Stimulated activated CD4-positive, alpha-beta T cell treated with anti-CD3 and anti-CD28 coated beads, Interleukin-2, amount 100 ng/mL, for 24 hours (primary cell): ENCODE data around the gene GLT1D1.
"Not testable (repeated sequence)": the region's sequence is repeated elsewhere in the genome, so short reads cannot be mapped to it uniquely, and the experiment has no call there.

Source experiments
- DNase-seq, 2 donors: peaks; one replicate each; pipeline ENCODE4 v3.0.0-alpha.2; 2020

The GLT1D1 gene

DNA sequence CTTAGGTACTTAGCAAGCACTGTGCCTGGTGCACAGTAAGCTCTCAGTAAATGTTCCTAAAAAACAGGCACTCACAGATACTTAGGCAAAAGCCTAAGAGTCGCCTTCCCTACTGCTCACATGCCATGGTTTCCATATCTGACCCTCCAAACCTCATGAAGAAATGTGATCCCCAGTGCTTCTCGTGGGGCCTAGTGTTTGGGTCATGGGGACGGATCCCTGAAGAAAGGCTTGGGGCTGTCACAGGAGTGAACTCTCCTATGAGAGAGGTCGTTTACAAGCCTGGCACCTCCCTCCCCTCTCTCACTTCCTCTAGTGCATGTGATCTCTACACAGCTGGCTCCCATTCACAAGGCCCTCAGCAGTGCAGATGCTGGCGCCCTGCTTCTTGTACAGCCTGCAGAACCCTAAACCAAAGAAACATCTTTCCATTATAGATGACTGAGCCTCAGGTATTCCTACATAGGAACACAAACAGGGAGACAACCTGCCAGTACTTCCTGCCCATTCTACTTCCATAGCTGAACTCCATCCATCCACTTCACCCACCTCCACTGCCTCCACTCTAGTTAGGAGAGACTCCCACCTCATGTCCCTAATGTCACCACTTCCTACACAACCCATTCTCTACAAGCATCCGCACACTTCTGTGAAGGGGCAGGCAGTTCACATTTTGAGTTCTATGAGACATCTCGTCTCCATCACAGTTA lies 32.4 kb upstream of the GLT1D1 start:
- DNase-seq, result no peak

DNA sequence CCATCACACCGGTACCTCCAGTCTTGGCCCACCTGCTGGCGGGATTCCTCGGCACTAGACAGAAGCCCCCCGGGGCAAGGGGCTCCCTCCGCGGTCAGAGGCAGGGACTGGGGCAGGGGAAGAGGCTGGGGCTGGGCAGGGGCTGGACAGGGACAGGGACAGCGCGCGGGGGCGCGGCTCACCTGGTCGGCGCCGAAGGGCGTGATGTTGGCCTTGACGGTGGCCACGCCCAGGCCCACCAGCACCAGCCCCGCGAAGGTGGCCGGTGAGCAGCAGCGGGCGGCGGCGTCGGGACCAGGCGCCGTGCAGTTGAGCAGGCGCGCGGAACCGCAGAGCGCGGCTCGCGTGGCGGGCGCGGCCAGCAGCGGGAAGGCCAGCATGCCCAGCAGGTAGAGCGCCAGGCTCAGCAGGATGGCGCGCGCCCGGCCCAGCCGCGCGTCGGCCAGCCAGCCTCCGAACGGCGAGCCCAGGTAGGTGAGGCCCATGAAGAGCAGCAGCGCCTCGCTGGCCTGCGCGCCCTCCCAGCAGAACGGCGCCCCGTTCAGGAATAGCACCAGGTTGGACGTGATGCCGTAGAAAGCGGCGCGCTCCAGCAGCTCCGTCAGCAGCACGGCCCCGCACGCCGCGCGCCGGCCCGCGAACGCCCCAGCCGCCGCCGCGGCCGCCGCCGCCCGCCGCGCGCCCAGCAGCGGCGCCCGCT lies 29.9 kb upstream of the GLT1D1 start:
- peak in 1 of 2 donors; percentile 39 for DNase-seq

DNA sequence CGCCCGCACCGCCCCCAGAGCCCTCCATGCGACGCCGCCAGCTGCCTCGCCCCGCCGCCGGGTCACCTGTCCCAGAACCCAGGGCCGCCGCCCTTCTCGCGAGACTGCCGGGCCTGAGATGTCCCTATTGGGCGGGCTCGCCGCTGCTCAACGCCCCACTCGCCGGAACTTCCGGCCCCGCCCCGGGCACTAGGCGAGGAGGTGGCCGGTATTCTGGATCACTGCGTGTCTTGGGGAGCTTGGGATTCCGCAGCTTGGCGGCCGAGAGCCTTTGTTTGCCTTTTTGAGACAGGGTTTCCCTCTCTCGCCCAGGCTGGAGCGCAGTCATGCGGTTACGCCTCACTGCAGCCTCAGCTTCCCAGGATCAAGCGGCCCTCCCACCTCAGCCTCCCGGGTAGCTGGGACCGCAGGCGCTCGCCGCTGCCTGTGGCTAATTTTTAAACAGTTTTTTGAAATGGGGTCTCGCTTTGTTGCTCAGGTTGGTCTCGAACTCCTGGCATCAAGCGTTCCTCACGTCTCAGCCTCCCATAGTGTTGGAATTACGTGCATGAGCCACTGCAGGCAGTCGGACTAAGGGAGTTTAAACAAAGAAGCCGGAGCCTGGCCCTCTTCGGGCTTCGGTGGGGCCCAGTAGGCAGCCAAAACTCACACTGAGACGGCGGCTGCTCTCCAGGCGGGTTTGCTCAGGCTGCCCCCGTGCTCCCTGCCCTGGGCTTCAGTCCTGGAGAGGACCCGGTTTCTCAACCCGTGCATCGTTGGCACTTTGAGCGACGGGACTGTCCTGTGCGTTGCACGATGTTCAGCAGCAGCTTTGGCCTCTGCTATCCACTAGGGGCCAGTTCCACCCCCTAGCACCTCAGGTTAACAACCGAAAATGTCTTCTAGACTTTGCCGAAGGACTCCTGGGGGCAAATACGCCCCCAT lies 29.1 kb upstream of the GLT1D1 start, which contains the start of gene SLC15A4:
TSS of gene SLC15A4 (minus strand) at position 43 of the 924 bp plus-strand sequence. CDS start at position 28, 15 bp downstream.
- peak; percentile 93 to 97 for DNase-seq

DNA sequence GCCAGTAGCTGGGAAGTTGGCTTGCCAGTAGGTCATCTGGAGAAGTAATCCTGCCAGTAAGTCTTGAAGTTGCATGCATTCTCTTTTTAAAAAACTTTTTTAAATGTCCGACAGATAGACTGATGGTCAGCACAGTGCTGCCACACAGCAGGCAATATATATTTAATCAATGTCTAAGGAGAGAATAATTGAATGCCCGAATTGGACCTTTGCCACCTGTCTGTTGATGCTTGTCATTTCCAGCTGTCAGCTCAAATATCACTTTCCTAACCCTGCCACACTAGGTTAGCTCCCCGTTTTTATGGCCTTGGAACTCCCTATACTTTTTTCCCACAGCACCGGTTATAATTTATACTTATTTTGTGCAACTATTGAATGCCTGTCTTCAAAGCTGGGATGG lies 27.4 kb upstream of the GLT1D1 start:
- DNase-seq, result no peak

DNA sequence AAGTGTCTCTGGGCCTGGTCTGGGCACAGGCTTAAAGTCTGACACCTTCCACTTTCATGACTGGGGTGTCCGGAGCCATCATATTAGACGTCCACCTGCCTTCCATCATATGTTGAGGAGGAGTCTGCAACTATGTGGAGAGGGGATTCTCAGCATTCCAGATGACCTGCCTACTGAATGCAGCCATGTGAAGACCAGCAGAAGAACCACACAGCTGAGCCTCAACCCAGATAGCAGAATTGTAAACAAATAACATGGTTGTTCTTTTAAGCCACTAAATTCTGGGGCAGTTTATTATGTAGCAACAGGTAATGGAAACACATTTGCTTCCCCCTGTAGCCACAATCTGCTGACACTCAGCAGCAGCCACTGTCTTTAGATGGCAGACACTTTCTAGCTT lies 25.6 kb upstream of the GLT1D1 start:
- DNase-seq, result no peak

DNA sequence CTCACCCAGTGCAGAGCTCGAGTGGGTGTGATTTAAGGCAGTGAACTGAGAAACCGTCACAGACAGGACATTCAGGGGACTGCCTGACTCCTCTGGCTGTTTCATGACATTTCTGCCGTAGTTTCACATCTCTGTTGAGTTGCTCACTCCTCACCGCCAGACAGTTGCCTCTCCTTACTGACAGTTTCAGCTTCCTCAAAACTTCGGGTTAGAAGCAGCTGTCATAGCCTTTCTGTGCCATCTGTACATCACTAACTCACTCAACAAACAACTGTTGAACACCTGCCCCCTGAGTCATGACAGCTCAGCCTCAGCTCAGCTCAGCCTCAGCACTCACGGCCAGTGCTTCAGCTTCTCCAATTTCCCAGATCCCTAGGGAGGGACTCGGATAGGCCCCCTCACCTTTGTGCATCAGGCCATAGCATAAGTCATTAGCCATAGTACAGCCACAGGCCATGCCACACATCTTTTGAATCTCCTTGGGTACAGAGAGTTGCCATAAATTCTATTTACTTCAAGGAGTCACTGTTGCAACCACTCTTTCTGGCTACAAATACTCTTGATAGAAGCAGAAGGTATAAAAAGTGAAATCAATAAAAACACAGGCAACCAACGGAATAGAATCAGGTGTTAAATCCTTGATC lies 23.3 kb upstream of the GLT1D1 start:
- DNase-seq, result no peak

DNA sequence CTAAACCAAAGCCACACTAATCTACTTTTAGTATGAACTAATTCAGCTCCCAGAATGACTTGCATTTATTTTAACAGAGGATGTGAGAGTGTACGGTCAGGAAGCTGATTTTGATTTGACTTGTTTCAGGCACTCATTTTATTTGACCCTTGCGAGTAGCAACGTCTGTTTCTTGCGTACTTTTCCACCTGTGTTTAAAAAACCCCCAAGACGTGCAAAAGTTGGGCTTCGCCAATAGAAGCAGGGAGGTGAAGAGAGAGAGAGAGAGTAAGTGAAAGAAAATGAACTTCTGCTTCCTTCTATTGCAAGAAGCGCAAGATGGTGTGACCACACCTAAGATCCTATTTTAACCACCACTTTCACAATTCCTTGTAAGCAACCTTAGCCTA lies 22.8 kb upstream of the GLT1D1 start:
- DNase-seq, result no peak

DNA sequence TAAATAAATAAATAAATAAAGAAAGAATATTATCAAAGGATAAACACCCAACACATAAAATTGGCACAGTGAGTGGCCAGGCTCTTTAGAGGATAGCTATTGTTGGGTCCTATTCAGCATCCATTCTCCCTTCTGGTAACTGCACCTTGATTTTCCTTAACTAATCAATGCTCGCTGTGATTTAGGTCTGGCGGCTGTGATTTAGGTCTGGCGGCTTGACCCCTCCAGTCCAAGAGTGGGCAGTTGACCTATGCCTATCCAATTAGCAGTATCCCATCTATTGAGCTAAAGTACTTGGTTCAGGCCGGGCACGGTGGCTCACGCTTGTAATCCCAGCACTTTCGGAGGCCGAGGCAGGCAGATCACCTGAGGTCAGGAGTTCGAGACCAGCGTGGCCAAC lies 19.9 kb upstream of the GLT1D1 start:
- DNase-seq, result no peak

DNA sequence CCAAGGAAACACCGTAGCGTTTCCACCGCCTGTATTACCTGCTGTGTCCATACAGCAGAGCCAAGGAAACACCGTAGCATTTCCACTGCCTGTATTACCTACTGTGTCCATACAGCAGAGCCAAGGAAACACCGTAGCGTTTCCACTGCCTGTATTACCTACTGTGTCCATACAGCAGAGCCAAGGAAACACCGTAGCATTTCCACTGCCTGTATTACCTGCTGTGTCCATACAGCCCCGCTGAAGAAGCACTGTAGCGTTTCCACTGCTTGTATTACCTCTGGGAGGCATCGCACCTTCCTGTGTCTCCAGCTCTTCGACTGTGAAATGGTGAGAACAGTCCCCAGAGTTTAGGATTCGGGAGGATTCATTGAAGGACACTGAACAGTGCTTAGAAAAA lies 13.4 kb upstream of the GLT1D1 start:
- DNase-seq, result not testable (repeated sequence)

DNA sequence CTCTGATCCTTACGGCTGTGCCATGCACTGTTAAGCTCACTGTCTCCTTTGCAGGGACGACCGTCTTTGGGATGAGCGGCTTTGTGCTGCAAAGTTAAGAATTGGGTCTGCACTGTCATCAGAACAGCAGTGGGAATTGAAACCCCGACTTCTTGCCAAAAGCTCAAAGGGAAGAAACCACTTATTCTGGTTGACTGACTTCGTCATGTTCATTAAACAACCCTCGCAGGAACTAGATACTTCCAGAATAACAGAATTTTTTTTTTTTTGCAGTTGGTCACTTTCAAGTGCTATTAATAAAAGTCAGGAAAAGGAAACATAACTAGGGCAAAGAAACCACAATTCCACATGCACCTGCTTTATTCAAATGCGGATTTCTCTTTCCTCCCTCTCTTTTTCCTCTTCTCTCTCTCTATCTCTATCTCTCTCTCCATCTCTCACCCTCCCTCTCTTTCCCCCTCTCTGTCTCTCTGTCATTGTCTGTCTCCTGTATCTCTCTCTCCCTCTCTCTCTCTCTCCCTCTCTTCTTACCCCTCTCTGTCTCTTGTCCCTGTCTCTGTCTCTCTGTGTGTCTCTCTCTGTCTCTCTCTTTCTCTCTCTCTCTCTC lies 12.3 kb upstream of the GLT1D1 start:
- no peak for DNase-seq

DNA sequence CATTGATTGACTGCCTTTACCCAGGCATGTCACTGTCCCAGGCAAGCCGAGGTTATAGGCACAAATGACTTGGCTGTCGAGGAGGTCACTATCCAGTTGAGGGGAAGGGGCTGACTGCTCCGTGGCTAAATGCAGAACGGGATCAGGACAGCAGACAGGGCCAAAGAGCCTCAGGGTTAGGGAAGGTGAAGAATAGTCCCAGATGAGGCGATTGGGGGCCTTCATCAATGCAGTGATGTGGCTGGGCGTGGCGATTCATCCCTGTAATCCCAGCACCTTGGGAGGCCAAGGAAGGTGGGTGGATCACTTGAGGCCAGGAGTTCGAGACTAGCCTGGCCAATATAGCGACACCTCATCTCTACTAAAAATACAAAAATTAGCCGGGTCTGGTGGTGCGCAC lies 10.7 kb upstream of the GLT1D1 start:
- DNase-seq, result no peak

DNA sequence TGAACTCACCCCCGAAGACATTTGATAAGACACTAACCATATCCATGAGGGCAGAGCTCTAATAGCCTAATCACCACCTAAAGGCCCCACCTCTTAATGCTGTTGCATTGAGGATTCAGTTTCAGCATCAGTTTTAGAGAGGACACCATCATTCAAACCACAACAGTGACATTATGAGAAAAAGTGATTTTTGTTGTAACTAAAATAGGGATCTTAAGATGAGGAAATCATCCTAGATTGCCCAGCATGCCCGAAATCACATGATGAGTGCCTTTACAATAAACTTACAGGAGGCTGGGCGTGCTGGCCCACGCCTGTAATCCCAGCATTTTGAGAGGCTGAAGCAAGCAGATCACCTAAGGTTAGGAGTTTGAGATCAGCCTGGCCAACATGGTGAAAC lies 9.7 kb upstream of the GLT1D1 start:
- no peak for DNase-seq

DNA sequence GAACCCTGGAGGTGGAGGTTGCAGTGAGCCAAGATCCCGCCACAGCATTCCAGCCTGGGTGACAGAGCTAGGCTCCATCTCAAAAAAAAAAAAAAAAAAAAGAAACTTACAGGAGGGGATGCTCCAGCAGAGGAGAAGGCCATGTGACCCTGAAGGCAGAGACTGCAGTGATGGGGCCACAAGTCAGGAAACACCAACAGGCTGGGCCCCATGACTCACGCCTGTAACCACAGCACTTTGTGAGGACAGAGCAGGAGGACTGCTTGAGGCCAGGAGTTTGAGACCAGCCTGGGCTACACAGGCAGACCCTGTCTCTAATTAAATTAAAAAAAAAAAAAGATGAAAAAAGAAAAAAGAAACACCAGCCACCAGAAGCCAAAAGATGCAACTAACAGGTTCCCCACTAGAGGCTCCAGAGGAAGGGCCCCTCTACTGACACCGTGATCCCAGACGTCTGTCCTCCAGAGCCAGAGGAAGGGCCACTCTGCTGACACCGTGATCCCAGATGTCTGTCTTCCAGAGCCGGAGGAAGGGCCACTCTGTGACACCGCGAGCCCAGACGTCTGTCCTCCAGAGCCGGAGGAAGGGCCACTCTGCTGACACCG lies 9.1 kb upstream of the GLT1D1 start:
- DNase-seq, result no peak

DNA sequence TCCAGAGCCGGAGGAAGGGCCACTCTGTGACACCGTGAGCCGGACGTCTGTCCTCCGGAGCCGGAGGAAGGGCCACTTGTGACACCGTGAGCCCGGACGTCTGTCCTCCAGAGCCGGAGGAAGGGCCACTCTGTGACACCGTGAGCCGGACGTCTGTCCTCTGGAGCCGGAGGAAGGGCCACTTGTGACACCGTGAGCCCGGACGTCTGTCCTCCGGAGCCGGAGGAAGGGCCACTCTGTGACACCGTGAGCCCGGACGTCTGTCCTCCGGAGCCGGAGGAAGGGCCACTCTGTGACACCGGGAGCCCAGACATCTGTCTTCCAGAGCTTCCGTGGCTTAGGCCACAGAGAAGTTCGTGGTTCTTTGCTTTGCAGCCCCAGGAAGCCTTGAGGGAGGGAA lies 6.6 kb upstream of the GLT1D1 start:
- not testable (repeated sequence) for DNase-seq

DNA sequence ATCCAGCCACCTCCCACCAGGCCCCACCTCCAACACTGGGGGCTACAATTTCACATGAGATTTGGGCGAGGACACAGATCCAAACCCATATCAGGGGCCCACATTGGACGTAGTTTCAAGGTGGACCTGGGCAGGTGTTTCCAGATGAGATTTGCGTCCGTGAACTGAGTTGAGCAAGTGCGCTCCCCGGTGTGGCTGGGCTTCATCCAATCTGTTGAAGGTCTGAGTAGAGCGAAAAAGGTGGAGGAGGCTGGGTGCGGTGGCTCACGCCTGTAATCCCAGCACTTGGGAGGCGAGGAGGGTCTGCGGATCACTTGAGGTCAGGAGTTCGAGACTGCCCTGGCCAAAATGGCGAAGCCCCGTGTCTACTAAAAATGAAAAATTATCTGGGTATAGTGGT lies 4.9 kb upstream of the GLT1D1 start:
- no peak for DNase-seq

DNA sequence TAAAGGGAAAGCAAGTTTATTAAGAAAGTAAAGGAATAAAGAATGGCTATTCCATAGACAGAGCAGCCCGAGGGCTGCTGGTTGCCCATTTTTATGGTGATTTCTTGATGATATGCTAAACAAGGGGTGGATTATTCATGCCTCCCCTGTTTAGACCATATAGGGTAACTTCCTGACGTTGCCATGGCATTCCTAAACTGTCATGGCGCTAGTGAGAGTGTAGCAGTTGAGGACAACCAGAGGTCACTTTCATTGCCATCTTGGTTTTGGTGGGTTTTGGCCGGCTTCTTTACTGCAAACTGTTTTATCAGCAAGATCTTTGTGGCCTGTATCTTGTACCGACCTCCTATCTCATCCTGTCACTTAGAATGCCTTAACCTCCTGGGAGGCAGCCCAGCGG lies 3.5 kb upstream of the GLT1D1 start:
- DNase-seq, result not testable (repeated sequence)

DNA sequence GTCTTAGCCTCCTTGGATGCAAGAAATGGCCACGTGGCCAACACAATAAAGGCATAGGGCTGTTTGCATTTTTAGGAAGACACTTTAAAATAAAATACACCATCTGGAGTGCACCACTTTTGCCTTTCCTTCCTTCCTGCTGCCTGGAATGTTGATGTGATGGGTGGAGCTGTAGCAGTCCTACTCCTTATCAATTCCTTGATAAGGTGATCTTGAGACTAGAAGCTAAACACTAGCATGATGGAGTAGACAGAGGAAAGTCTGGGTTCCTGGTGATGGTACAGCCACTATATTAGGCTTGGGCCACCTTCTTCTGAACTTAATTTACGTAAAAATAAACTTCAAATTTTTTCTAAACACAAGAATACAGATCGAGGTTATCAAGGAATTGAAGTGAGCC lies 2.9 kb upstream of the GLT1D1 start:
- DNase-seq, result no peak

DNA sequence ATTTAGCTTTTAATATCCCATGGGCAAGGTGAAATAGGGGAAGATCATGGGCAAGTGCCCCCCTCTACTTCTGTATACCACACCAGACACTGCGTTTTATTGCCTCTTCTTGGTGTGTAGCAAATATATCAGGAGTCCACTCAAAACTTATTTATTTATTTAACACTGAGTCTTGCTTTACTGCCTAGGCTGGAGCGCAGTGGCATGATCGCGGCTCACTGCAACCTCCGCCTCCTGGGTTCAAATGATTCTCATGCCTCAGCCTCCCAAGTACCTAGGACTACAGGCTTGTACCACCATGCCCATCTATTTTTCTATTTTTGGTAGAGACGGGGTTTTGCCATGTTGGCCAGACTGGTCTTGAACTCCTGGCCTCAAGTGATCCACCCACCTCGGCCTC lies 1.8 kb upstream of the GLT1D1 start:
- not testable (repeated sequence) for DNase-seq

DNA sequence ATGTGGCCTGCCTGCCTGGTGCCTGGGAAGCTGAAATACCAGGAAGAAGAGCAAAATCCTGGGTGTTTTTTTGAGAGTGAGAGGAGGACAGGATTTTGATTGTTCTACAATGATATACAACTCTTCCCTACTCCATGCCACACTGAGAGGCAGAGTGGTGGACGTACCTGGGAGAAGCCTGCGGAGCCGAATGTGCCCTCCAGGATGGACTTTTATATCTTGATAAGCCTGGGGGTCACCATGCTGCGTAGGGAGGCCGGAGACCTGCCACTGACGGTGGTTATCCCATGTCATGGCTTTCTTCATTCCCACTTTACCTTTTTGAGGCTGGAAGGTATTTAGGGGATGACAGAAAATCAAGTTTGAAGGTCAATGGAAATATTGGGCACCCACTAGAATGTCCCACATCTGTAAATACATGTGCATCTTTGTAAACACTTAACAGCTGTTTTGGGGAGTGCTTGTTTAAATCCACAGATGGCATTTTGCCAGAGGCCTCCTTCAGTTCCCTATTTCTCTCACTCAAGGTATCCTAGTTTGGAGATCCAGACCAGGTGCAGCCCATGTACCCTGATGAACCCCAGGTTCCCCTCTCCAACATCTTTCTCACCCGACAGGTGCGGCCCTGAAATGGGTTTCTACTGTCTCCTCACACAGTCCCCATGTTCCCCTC lies 1.1 kb upstream of the GLT1D1 start:
- no peak for DNase-seq

DNA sequence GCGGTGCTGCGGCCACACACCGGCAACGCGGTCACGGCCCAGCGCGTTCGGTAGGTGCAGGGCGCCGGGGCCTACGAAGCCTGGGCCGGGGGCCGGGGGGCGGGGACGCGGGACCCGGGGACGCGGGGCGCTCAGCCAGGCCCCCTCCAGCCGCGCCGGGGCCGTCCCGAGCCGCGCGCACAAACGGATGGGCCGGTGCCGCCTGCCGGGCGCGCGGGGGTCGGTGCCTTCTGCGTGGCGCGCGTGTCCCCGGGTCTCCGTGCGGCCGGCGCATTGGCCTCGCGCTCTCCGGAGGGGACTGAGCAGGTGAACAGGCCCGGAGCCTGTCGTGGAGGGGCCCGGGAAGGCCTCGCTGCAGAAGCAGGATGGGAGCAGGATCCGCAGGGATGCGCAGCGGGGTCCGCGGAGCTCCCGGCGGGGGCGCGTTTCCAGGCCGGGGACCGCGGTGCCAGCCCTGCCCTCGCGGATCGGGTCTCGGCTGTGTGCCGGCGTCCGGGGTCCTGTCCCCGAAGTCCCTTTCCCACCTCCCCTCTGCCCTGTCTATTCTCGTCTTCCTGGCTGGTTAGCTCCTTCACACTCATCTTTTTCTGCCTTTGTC lies 421 bp downstream of the GLT1D1 start:
- no peak for DNase-seq
